ENCODE data around the gene SUMO2.
A peak's percentile ranks its signal among the peaks of the same experiment; 100 is the strongest.
"Not testable (repeated sequence)": the region's sequence is repeated elsewhere in the genome, so short reads cannot be mapped to it uniquely, and the experiment has no call there.

SUMO2 gene

DNA sequence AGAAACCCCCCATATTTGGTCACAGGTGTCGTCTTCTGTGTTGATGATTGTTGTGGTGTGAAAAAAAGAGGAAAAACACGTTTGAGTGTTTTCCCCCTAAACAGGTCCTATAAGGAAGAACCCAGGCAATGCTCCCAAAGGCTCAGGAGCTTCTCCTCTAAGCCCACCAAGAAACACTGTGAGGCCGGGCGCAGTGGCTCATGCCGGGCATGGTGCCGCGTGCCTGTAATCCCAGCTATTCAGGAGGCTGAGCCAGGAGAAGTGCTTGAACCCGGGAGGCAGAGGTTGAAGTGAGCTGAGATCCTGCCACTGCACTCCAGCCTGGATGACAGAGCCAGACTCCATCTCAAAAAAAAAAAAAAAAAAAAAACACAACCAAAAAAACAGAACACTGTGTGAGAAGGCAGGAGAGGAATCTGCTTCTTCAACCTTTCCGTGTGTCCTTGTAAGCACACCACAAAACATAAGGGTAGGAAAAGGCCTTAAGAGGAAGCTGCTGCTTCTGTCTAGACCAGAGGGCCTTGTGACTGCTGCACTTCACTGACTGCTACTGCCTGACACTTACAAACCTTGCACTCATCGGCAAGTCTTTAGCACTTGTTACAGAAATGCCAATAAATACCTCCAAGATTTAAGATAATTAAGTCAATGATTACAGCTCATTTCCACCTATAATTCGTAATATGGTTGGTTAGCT lies 37.8 kb downstream of the SUMO2 start:
- no peak for DNase-seq
- ATAC-seq = no peak

DNA sequence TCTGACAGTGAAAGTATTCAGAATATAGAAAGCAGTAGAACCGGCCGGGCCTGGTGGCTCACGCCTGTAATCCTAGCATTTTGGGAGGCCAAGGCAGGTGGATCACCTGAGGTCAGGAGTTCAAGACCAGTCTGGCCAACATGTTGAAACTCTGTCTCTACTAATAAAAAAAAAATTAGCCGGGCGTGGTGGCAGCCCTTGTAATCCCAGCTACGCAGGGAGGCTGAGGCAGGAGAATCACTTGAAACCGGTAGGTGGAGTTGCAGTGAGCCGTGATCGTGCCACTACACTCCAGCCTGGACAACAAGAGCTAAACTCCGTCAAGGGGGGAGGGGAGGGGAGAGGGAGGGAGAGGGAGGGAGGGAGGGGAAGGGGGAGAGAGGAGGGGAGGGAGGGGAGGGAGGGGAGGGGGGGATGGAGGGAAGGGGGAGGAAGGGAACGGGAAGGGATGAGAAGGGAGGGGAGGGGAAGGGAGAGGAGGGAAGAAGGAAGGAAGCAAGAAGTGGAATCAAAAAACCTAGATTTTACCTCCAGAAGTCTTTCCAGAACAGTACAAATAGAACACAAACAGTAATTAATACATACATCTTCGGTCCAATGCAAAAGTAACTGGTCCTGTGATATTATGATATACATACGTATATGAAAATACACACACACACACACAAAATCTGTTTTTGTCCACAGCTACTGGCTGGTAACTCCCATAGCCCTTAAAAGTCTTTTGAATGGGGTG lies 40.4 kb downstream of the SUMO2 start:
- DNase-seq (no peak), ATAC-seq (no peak)

DNA sequence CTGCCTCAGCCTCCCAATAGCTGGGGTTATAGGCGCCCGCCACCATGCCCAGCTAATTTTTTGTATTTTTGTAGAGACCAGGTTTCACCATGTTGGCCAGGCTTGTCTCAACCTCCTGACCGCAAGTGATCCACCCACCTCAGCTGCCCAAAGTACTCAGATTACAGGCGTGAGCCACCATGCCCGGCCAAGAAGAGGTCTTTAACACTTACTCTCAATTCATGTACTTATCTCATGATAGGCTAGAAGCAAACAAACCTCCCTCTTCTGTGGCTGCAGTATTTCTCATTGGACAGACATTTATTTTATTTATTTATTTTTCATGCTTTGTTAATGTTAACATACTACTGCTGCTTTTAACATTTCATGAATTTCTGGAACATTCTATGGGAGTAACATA lies 44.2 kb downstream of the SUMO2 start:
- no peak for DNase-seq
- no peak for ATAC-seq

DNA sequence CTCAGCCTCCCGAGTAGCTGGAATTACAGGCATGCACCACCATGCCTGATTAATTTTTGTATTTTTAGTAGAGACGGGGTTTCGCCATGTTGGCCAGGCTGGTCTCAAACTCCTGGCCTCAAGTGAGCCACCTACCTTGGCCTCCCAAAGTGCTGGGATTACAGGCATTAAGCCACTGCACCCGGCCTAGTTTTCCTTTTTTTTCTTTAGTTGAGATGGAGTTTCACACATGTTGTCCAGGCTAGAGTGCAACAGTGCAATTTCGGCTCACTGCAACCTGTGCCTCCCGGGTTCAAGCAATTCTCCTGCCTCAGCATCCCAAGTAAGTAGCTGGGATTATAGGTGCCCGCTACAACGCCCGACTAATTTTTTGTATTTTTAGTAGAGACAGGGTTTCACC lies 45.0 kb downstream of the SUMO2 start:
- DNase-seq, ATAC-seq: not testable (repeated sequence)

DNA sequence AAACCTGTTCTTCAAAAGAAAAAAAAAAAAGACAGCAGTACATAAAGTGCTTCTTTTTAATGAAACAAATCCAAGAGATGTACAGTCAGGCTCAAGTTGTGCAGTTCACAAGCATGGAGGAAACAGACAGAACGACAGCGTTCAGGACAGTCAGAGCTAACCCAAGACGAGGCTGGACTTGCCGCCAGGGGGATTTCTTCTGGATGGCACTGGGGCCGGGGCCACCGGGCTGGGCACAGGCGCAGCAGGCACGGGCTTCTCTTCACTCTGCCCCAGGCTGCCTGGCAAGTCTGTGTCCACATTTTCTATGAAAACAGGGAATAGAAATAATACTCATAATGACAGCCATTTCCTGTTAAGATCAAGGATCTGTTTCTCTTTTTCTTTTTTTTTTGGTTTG lies 46.8 kb downstream of the SUMO2 start:
- ATAC-seq = no peak
- no peak for DNase-seq

DNA sequence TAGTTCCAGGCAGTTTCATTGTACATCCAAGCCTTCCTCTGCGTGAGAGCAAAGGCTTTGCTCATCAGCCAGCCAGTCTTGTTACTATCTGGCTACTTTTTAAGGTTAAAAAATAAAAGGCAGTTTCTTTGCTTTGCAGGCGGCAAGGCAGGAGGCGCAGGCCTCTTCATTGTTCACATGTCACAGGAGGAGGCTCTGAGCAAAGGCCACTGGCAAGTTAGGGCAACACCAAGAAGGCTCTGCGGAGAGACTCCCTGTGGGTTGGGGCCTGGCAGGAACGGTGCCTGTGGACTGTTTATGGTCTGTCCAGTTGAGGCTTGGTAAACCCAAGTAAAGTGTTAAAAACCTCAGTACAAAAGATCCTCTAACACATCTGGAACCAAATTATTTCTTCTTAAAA lies 47.3 kb downstream of the SUMO2 start:
- DNase-seq = no peak

DNA sequence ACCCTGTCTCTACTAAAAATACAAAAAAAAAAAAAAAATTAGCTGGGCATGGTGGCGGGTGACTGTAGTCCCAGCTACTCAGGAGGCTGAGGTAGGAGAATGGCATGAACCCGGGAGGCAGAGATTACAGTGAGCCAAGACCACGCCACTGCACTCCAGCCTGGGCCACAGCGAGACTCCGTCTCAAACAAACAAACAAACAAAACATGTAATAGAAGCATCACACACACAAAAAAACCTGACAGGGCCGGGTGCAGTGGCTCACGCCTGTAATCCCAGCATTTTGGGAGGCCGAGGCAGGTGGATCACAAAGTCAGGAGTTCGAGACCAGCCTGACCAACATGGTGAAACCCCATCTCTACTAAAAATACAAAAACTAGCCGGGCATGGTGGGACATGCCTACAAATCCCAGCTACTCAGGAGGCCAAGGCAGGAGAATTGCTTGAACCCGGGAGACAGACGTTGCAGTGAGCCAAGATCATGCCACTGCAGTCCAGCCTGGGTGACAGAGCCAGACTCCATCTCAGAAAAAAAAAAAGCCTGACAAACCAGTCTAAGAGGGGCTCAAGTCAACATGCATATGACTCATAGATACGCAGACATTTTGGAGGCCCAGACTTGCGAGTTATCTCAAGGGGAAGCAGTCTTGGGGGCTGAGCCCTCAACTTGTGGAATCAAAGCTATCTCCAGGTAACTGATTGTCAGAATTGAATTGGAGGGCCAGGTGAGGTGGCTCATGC lies 49.0 kb downstream of the SUMO2 start:
- not testable (repeated sequence) for ATAC-seq, DNase-seq

More for the DNA sequence above, 47.3 kb downstream of the SUMO2 start:
- no peak for ATAC-seq

DNA sequence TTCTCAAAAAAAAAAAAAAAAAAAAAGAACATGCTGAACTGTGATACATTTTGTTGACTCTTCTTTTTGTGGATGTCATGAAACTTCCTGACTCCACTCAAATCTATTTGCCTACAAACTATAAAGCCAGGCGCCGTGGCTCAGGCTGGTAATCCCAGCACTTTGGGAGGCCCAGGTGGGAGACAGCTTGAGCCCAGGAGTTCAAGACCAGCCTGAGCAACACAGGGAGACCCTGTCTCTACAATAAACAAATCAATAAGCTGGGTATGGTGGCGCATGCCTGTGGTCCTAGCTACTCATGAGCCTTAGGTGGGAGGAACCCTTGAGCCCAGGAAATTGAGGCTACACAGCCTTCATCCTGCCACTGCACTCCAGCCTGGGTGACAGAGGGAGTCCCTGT lies 49.8 kb downstream of the SUMO2 start:
- ATAC-seq (no peak), DNase-seq (no peak)

DNA sequence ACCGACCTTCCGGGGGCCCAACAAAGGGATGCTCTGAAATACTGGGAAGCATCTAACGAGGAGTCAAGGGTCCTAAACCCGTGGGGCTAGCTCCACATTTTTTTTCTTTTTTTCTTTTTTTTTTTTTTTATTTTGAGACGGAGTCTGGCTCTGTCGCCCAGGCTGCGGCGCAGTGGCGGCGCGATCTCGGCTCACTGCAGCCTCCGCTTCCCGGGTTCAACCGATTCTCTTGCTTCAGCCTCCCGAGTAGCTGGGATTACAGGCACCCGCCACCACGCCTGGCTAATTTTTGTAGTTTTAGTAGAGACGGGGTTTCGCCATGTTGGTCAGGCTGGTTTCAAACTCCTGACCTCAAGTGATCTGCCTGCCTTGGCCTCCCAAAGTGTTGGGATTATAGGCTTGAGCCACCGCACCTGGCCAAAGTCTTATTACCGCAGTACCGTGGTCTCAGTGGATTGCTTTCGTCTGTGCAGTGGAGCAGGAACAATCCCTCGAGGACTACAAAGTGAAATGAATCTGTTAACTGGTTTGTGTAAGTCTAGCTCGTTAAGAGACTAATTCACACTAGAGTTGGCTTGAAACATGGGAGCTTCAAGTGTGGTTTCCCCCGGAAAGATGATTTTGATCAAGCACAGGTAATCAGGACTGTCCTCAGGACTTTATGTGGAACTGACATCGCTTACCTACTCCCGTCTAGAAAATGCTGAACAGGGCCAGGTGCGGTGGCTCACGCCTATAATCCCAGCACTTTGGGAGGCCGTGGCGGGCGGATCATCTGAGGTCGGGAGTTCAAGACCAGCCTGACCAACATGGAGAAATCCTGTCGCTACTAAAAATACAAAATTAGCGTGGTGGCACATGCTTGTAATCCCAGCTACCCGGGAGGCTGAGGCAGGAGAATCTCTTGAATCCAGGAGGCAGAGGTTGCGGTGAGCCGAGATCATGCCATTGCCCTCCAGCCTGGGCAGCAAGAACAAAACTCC lies 50.5 kb downstream of the SUMO2 start:
- DNase-seq, ATAC-seq: not testable (repeated sequence)

DNA sequence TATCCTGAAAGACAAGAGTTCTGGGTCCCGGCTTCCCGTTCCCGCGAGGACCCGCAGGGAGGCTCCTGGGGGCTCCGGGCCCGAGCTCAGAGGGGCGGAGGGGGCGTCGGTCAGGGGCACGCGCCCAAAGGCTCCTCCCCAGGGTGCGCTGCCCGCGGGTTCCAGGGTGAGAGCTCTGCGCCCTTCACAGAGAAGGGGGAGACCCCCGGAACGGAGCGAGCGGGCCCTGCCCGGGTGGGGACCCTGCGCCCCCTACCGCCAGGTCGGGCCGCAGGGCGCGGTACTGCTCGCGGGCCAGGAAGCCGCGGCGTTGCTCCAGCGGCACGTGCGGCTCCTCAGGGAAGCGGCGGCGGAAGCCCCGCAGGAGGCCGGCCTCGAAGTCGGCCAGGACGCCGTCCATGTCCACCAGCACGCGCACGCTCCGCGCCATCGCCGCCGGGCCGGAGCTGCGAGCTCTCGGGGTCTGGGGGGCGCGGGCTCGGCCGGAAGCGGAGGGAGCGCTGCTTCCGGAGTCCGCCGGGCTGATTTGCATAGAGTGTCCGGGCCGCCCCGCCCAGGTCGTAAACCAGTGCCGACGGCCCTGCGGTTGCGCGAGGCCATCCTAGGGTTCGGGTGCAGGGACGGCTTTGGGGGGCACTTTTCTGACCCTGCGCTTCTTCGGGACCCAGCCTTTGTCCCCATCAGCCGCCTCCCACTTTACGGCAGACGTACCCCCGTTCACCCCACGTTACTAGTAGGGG lies 51.3 kb downstream of the SUMO2 start, which contains the start of gene NT5C:
Gene NT5C, minus strand, starts transcription at position 465 of the 740 bp plus-strand sequence. Its CDS starts 35 bp downstream, at position 430.
- peak; percentile 86 for DNase-seq

DNA sequence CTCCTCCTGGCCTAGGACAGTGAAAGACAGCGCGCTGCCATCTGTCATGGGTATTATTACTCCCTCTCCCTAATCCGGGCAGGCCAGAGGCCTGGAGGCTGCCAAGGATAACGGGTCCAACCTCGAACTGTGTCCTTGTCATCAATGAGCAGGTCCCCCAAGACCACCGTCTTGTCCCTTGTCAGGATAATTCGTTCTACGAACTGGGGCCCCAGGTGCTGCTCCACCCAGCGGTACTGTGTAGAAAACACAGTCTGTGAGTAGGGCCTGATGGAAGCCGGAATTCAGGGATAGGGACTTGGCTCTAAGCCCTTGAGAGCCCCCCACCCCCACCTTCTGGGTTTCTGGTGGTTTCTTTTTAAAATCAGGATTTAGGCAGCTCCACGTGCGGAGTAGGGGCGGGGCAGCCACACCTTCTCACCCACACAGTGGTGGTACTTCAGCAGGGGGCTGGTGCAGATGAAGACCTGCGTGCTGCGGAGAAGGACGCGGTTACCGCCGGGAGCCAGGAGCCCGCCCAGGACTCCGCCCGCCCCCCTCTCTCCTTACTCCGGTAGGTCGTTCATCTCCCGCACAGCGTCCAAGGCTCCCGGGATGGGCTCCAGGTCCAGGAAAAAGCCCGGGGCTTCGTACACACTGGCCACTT lies 52.0 kb downstream of the SUMO2 start:
- DNase-seq (peak; percentile 61), ATAC-seq (peak; percentile 55)

More for the DNA sequence above, 51.3 kb downstream of the SUMO2 start, which contains the start of gene NT5C:
- ATAC-seq = peak; percentile 88

DNA sequence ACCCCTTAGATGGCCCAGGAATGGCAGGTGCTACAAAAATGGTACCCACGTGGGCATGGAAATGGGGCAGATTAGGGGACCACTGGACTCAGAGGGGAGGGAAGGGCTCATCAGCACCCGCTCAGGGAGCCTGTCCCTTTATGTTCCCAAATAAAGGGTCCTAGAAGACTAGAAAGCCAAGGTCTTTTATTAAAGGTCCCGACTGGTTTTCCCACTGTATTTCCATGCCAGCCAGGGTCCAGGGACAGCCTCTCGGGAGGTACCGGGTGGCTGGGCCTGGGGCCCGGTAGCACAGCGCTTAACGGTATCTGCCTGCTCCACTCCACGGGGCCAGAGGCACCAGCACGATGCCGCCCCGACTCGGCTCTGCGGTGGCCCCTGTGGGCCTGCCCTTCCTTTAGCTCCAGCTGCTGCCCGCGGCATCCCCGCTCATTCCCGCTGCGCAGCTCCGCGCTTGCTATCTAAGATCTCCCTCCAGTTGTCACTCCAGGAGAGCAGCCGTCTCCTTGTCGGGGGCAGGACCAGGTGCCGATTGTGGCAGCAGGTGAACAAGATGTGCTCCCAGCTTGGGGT lies 52.6 kb downstream of the SUMO2 start:
- ATAC-seq = no peak
- DNase-seq = no peak

DNA sequence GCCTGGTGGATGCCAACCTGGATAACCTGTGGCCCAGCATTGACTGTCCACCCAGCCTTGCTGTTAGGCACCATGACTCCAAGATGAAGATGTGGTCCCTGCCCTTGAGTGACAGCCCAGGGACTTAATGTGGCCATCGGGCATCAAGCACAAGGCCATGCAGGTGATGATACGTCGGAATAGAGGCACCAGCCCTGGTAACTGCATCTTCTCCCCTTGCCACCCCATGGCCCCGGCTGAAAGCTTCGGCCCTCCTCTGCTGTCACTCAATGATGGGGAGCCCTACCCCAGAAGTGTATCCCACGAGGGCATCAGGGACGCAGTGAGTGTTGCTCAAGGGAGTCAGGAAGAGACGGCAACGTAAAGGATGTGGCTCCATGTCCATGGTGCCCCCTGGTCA lies 53.2 kb downstream of the SUMO2 start:
- DNase-seq = no peak
- ATAC-seq = no peak

DNA sequence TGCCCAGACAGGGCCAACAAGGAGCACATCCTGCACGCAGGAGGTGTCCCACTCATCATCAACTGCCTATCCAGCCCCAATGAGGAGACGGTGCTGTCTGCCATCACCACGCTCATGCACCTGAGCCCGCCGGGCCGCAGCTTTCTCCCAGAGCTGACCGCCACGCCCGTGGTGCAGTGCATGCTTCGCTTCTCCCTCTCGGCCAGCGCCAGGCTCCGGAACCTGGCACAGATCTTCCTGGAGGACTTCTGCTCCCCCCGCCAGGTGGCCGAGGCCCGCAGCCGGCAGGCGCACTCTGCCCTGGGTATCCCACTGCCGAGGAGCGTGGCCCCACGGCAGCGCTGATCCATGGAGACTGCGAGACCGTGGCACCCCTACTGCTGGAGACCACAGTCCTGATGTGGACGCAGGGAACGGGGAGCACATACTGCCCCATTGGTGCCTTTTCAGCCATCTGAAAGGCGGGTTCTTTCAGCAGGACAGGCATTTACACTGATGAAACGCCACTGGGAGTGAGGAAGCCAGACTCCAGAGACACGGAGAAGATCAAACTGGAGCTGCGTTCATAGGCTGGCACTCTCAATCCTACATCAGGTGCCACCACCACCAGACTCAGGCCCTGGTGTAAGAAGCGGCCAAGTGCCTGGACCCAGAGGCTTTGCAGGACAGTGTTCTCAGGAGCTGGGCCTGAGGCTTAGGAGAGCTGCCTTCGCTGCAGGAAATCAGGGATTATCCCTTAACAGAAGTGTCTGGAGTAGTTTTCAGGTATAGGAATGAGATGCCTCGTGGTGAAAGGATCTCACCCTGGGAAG lies 53.9 kb downstream of the SUMO2 start:
- ATAC-seq = no peak
- no peak for DNase-seq

DNA sequence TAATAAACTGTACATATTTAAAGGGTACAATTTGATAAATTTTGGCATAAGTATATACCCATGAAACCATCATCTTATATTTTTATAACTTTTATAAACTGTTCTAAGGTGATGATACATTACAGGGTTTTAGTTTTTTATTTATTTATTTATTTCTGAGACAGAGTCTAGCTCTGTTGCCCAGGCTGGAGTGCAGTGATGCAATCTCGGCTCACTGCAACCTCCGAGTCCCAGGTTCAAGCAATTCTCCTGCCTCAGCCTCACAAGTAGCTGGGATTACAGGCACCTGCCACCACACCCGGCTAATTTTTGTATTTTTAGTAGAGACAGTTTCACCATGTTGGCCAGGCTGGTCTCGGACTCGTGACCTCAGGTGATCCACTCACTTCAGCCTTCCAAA lies 54.8 kb downstream of the SUMO2 start:
- ATAC-seq, DNase-seq: not testable (repeated sequence)

DNA sequence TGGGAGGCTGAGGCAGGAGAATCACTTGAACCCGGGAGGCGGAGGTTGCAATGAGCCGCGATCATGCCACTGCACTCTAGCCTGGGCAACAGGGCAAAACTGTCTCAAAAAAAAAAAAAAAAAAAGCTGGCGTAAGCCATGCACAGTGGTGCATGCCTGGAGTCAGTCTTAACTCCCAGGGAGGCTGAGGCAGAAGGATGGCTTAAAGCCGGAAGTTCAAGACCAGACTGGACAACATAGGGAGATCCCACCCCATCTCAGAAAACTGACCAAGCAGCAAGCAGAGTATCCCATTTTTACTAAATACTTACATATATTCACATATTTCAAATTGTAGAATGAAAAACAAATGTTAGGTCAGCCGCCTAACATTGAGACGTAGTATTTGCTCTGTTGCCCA lies 55.8 kb downstream of the SUMO2 start:
- ATAC-seq = no peak
- DNase-seq = no peak

DNA sequence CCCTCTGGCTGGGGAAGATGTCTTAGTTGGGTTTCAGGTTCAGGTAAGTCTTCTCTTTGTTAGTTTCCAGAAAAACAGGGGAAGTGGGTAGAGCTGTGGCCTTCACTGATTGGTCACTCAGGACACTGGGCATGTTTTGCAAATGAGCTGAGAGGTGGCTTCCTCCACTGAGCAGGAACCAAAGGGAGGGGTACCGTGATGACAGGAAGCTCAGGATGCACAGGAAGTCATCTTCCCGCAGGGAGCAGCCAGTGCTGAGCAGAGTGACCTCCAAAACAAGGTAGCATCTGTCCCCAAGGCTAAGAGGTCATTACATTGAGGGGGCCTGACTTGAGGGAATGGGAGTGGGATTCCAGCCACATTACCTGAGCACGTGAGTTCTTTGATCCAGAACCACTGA lies 56.8 kb downstream of the SUMO2 start:
- DNase-seq (no peak), ATAC-seq (no peak)

DNA sequence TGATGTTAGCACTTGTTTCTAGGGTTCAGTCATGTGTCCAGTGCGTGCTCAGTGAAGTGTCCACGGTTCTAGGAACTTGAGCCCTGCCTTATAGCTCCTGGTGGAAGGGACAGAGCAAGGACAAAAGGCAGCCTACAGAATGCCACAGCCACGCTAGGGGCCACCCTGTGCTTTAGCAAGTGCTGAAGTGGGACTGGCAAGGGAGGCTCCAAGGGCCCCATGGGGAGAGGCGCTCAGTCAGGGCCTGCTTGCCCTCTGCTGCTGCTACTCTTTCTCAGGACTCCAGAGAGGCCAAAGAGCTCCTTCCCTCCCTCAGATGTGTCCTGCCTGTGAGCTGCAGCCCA lies 58.0 kb downstream of the SUMO2 start:
- DNase-seq = no peak
- ATAC-seq = no peak

Measured in stimulated activated naive CD8-positive, alpha-beta T cell treated with anti-CD3 and anti-CD28 coated beads, Interleukin-15, Interleukin-2, amounts not matched to agents 100 U/mL and 50 U/mL, for 24 hours (primary cell).